ENCODE data around the gene LCP1. TPM values are rescaled to one million over a fixed set of nuclear protein-coding genes. Genes with fewer than 3 reads are reported as not detected.

The LCP1 gene
- total and polyA plus RNA-seq, 2 of the 13 experiments (the other 11 are each of a cell fraction or from before 2014, with no cell fraction given): 1.6 TPM

- TF ChIP-seq ZNF350 (CRISPR knock-in tag; IDR thresholded peaks at IDR 0.05; ENCODE audit: borderline replicate concordance, low read depth): peak; percentile 41; the same call in 1 of the 2 replicates
- TF ChIP-seq ZNF256 (CRISPR knock-in tag; conservative IDR thresholded peaks at IDR 0.05): no peak
- TF ChIP-seq, protein P1, sequence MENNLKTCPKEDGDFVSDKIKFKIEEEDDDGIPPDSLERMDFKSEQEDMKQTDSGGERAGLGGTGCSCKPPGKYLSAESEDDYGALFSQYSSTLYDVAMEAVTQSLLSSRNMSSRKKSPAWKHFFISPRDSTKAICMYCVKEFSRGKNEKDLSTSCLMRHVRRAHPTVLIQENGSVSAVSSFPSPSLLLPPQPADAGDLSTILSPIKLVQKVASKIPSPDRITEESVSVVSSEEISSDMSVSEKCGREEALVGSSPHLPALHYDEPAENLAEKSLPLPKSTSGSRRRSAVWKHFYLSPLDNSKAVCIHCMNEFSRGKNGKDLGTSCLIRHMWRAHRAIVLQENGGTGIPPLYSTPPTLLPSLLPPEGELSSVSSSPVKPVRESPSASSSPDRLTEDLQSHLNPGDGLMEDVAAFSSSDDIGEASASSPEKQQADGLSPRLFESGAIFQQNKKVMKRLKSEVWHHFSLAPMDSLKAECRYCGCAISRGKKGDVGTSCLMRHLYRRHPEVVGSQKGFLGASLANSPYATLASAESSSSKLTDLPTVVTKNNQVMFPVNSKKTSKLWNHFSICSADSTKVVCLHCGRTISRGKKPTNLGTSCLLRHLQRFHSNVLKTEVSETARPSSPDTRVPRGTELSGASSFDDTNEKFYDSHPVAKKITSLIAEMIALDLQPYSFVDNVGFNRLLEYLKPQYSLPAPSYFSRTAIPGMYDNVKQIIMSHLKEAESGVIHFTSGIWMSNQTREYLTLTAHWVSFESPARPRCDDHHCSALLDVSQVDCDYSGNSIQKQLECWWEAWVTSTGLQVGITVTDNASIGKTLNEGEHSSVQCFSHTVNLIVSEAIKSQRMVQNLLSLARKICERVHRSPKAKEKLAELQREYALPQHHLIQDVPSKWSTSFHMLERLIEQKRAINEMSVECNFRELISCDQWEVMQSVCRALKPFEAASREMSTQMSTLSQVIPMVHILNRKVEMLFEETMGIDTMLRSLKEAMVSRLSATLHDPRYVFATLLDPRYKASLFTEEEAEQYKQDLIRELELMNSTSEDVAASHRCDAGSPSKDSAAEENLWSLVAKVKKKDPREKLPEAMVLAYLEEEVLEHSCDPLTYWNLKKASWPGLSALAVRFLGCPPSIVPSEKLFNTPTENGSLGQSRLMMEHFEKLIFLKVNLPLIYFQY (CRISPR knock-in tag; IDR thresholded peaks at IDR 0.05; ENCODE audit: borderline replicate concordance): no peak; the same call in 1 of the 2 replicates
- no peak; the same call in 1 of the 2 replicates for TF ChIP-seq MAX (IDR thresholded peaks at IDR 0.05)
- no peak for TF ChIP-seq NPAS2 (CRISPR knock-in tag; IDR thresholded peaks at IDR 0.05; ENCODE audit: borderline replicate concordance)
- no peak for TF ChIP-seq DNMT3B (CRISPR knock-in tag; conservative IDR thresholded peaks at IDR 0.05)
- no peak for TF ChIP-seq ZFP82 (CRISPR knock-in tag; IDR thresholded peaks at IDR 0.05; ENCODE audit: borderline replicate concordance)
- no peak for TF ChIP-seq HOXA7 (CRISPR knock-in tag; IDR thresholded peaks at IDR 0.05)
- no peak for TF ChIP-seq NRL (CRISPR knock-in tag; IDR thresholded peaks at IDR 0.05; ENCODE audit: borderline replicate concordance)
- TF ChIP-seq NFKBIZ (CRISPR knock-in tag; IDR thresholded peaks at IDR 0.05): no peak
- no peak for TF ChIP-seq TBP (CRISPR knock-in tag; IDR thresholded peaks at IDR 0.05)
- TF ChIP-seq CAMTA2 (CRISPR knock-in tag; IDR thresholded peaks at IDR 0.05; ENCODE audit: borderline replicate concordance): no peak
- no peak for TF ChIP-seq MAFF (IDR thresholded peaks at IDR 0.05; ENCODE audit: low read depth, low read length)
- TF ChIP-seq NFE2 (CRISPR knock-in tag; IDR thresholded peaks at IDR 0.05): no peak
- no peak for TF ChIP-seq RARG (CRISPR knock-in tag; IDR thresholded peaks at IDR 0.05; ENCODE audit: low read depth)
- no peak for TF ChIP-seq ISX (CRISPR knock-in tag; conservative IDR thresholded peaks at IDR 0.05)
- TF ChIP-seq HNRNPK (IDR thresholded peaks at IDR 0.05; ENCODE audit: low read depth, low read length, poor library complexity, severe bottlenecking): no peak
- TF ChIP-seq, protein P2, sequence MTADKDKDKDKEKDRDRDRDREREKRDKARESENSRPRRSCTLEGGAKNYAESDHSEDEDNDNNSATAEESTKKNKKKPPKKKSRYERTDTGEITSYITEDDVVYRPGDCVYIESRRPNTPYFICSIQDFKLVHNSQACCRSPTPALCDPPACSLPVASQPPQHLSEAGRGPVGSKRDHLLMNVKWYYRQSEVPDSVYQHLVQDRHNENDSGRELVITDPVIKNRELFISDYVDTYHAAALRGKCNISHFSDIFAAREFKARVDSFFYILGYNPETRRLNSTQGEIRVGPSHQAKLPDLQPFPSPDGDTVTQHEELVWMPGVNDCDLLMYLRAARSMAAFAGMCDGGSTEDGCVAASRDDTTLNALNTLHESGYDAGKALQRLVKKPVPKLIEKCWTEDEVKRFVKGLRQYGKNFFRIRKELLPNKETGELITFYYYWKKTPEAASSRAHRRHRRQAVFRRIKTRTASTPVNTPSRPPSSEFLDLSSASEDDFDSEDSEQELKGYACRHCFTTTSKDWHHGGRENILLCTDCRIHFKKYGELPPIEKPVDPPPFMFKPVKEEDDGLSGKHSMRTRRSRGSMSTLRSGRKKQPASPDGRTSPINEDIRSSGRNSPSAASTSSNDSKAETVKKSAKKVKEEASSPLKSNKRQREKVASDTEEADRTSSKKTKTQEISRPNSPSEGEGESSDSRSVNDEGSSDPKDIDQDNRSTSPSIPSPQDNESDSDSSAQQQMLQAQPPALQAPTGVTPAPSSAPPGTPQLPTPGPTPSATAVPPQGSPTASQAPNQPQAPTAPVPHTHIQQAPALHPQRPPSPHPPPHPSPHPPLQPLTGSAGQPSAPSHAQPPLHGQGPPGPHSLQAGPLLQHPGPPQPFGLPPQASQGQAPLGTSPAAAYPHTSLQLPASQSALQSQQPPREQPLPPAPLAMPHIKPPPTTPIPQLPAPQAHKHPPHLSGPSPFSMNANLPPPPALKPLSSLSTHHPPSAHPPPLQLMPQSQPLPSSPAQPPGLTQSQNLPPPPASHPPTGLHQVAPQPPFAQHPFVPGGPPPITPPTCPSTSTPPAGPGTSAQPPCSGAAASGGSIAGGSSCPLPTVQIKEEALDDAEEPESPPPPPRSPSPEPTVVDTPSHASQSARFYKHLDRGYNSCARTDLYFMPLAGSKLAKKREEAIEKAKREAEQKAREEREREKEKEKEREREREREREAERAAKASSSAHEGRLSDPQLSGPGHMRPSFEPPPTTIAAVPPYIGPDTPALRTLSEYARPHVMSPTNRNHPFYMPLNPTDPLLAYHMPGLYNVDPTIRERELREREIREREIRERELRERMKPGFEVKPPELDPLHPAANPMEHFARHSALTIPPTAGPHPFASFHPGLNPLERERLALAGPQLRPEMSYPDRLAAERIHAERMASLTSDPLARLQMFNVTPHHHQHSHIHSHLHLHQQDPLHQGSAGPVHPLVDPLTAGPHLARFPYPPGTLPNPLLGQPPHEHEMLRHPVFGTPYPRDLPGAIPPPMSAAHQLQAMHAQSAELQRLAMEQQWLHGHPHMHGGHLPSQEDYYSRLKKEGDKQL (CRISPR knock-in tag; IDR thresholded peaks at IDR 0.05; ENCODE audit: low read depth): 0 out of 2 replicates have a peak, but pooled peaks have one; percentile 51
- peak; percentile 52 for TF ChIP-seq ZFX (CRISPR knock-in tag; IDR thresholded peaks at IDR 0.05; ENCODE audit: low read depth)
These were observed 72.5 kb downstream of the LCP1 start (continued) for GRCh38 chr13:46109451-46109850.
